Measurements from ENCODE around the gene MTHFD2L. TPM values are rescaled to one million over a fixed set of nuclear protein-coding genes. Genes with fewer than 3 reads are reported as not detected.

Gene MTHFD2L
- total RNA-seq, 1 donor from 2014 or later, result 12.4 TPM

DNA sequence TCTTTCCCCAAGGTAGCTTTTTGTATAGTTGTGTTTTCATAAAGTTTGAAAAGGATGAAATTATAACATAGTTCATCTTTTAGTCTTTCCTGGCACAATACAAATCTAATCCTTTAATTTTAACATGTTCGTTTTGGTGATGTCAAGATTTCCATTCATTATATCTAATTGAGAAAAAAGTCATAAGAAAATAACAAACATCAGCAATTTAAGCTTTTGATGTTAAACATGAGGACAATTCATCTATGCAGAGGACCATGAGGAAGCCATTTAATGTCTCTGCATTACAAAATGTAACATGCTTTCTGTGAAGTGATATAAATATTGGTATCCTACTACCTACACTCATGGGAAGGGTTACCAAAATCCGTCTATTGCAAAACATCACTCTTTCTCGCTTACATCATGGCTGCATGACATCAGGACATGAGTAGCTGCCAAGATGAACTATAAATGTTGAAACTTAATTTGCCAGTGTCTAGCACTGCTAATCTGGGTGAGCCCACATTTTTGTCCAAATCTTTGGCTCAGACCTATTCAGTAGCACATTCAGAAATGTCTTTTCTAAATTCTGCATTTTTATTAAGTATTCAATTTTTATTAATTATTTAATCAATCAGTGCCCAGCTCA is 159.8 kb downstream of the MTHFD2L start:
- Histone ChIP-seq H3K79me2 (ENCODE audit: insufficient read depth, low read length) (no peaks in the 10 kb centered on the region), H3K9ac (ENCODE audit: low read length) (no peak overlapping the region), H3K27ac (ENCODE audit: low read depth, low read length) (no peak overlapping the region), H3K4me1 (ENCODE audit: insufficient read depth, low read length) (peaks cover 4% of the 10 kb centered on the region), H3K4me2 (ENCODE audit: low read length) (no peak overlapping the region), H2AFZ (ENCODE audit: low read depth, low read length) (no peak overlapping the region), H3K9me3 (ENCODE audit: insufficient read depth, low read depth, low read length) (no peaks in the 10 kb centered on the region), H3K36me3 (ENCODE audit: insufficient read depth, low read length) (no peaks in the 10 kb centered on the region), H3K4me3 (ENCODE audit: insufficient read depth, low read depth, low read length) (no peak overlapping the region), H3K27me3 (ENCODE audit: insufficient read depth, low read length) (no peaks in the 10 kb centered on the region), H4K20me1 (ENCODE audit: insufficient read depth, low read length) (no peaks in the 10 kb centered on the region)
- TF ChIP-seq, protein P1, sequence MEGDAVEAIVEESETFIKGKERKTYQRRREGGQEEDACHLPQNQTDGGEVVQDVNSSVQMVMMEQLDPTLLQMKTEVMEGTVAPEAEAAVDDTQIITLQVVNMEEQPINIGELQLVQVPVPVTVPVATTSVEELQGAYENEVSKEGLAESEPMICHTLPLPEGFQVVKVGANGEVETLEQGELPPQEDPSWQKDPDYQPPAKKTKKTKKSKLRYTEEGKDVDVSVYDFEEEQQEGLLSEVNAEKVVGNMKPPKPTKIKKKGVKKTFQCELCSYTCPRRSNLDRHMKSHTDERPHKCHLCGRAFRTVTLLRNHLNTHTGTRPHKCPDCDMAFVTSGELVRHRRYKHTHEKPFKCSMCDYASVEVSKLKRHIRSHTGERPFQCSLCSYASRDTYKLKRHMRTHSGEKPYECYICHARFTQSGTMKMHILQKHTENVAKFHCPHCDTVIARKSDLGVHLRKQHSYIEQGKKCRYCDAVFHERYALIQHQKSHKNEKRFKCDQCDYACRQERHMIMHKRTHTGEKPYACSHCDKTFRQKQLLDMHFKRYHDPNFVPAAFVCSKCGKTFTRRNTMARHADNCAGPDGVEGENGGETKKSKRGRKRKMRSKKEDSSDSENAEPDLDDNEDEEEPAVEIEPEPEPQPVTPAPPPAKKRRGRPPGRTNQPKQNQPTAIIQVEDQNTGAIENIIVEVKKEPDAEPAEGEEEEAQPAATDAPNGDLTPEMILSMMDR (IDR thresholded peaks at IDR 0.05; ENCODE audit: insufficient read depth, low read depth, low read length), result no peak
- no peak for TF ChIP-seq EZH2 (IDR thresholded peaks at IDR 0.05; ENCODE audit: insufficient read depth, low read length)
- no peak overlapping the region for H3K27ac Mint-ChIP-seq (ENCODE audit: unreplicated experiment)
- no peaks in the 10 kb centered on the region for H3K36me3 Mint-ChIP-seq (ENCODE audit: low read depth, unreplicated experiment)
- H3K9me3 Mint-ChIP-seq (ENCODE audit: unreplicated experiment), result no peaks in the 10 kb centered on the region
- H3K4me1 Mint-ChIP-seq (ENCODE audit: low read depth, unreplicated experiment), result peaks cover 16% of the 10 kb centered on the region
- DNase-seq (ENCODE audit: low read depth) (no peak), FAIRE-seq (no peak)
- no peaks in the 10 kb centered on the region for H3K27me3 Mint-ChIP-seq (ENCODE audit: low read depth, unreplicated experiment)
- no peak overlapping the region for H3K4me3 Mint-ChIP-seq (ENCODE audit: unreplicated experiment)

DNA sequence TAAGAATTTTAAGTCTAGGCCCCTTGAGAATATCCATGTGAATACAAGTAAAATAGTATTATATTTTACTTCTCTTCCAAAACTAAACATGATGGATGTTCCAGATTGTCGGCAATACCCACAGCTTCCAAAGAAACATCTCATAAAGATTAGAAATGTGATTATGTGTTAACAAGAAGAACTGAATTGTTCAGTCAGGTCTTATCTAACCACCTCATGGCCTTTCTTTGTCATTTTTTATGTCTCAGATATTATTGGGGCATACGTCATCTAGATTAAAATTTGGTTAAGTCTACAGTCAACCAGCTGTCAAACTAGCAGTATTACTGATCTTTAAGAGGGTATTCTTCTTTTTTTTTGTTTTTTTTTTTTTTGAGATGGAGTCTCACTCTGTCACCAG is 160.4 kb downstream of the MTHFD2L start:
- no peak overlapping the region for H3K4me3 ChIP-seq (ENCODE audit: insufficient read depth, low read depth, low read length)
- H3K79me2 ChIP-seq (ENCODE audit: insufficient read depth, low read length), result no peaks in the 10 kb centered on the region
- FAIRE-seq (no peak), DNase-seq (ENCODE audit: low read depth) (no peak)
- Mint-ChIP-seq H3K4me1 (ENCODE audit: low read depth, unreplicated experiment) (peaks cover 16% of the 10 kb centered on the region), H3K4me3 (ENCODE audit: unreplicated experiment) (no peak overlapping the region), H3K9me3 (ENCODE audit: unreplicated experiment) (no peaks in the 10 kb centered on the region), H3K27ac (ENCODE audit: unreplicated experiment) (no peak overlapping the region), H3K36me3 (ENCODE audit: low read depth, unreplicated experiment) (no peaks in the 10 kb centered on the region), H3K27me3 (ENCODE audit: low read depth, unreplicated experiment) (peaks cover under 1% of the 10 kb centered on the region)
- H3K4me2 ChIP-seq (ENCODE audit: low read length), result no peak overlapping the region
- no peak for TF ChIP-seq EZH2 (IDR thresholded peaks at IDR 0.05; ENCODE audit: insufficient read depth, low read length)
- TF ChIP-seq, protein P1 (IDR thresholded peaks at IDR 0.05; ENCODE audit: insufficient read depth, low read depth, low read length), result no peak
- H2AFZ ChIP-seq (ENCODE audit: low read depth, low read length), result no peak overlapping the region
- H3K27ac ChIP-seq (ENCODE audit: low read depth, low read length), result no peak overlapping the region
- H3K36me3 ChIP-seq (ENCODE audit: insufficient read depth, low read length), result no peaks in the 10 kb centered on the region
- no peak overlapping the region for H3K9ac ChIP-seq (ENCODE audit: low read length)
- no peaks in the 10 kb centered on the region for H3K9me3 ChIP-seq (ENCODE audit: insufficient read depth, low read depth, low read length)
- no peaks in the 10 kb centered on the region for H3K27me3 ChIP-seq (ENCODE audit: insufficient read depth, low read length)
- no peaks in the 10 kb centered on the region for H4K20me1 ChIP-seq (ENCODE audit: insufficient read depth, low read length)
- H3K4me1 ChIP-seq (ENCODE audit: insufficient read depth, low read length), result peaks cover 4% of the 10 kb centered on the region

DNA sequence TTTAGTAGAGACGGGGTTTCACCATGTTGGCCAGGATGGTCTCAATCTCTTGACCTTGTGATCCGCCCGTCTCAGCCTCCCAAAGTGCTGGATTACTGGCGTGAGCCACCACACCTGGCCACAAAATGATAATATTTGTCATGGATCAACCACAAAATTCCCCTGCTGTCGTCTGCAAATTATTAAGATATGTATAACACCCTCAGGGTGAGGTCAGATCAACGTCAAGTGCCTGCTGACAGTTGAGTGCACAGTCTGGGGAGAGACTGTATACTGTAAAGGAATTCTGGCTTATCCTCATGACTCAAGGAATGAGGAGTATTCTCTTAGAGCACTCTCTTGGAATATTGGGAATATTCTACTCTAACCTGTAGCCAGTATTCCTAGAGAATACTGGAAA is 161.6 kb downstream of the MTHFD2L start:
- no peak for TF ChIP-seq EZH2 (IDR thresholded peaks at IDR 0.05; ENCODE audit: insufficient read depth, low read length)
- H3K4me3 Mint-ChIP-seq (ENCODE audit: unreplicated experiment), result no peak overlapping the region
- H3K9me3 ChIP-seq (ENCODE audit: insufficient read depth, low read depth, low read length), result no peaks in the 10 kb centered on the region
- no peaks in the 10 kb centered on the region for H4K20me1 ChIP-seq (ENCODE audit: insufficient read depth, low read length)
- H3K4me1 Mint-ChIP-seq (ENCODE audit: low read depth, unreplicated experiment), result peaks cover 16% of the 10 kb centered on the region
- no peak overlapping the region for H2AFZ ChIP-seq (ENCODE audit: low read depth, low read length)
- H3K27ac Mint-ChIP-seq (ENCODE audit: unreplicated experiment), result no peak overlapping the region
- no peak overlapping the region for H3K27ac ChIP-seq (ENCODE audit: low read depth, low read length)
- FAIRE-seq (no peak), DNase-seq (ENCODE audit: low read depth) (peak; percentile 23)
- H3K27me3 ChIP-seq (ENCODE audit: insufficient read depth, low read length), result no peaks in the 10 kb centered on the region
- H3K27me3 Mint-ChIP-seq (ENCODE audit: low read depth, unreplicated experiment), result peaks cover 6% of the 10 kb centered on the region
- H3K36me3 Mint-ChIP-seq (ENCODE audit: low read depth, unreplicated experiment), result no peaks in the 10 kb centered on the region
- H3K79me2 ChIP-seq (ENCODE audit: insufficient read depth, low read length), result no peaks in the 10 kb centered on the region
- H3K4me3 ChIP-seq (ENCODE audit: insufficient read depth, low read depth, low read length), result no peak overlapping the region
- peaks cover 4% of the 10 kb centered on the region for H3K4me1 ChIP-seq (ENCODE audit: insufficient read depth, low read length)
- no peak overlapping the region for H3K4me2 ChIP-seq (ENCODE audit: low read length)
- H3K36me3 ChIP-seq (ENCODE audit: insufficient read depth, low read length), result no peaks in the 10 kb centered on the region
- no peak overlapping the region for H3K9ac ChIP-seq (ENCODE audit: low read length)
- H3K9me3 Mint-ChIP-seq (ENCODE audit: unreplicated experiment), result no peaks in the 10 kb centered on the region
